GM19372 (cell line): ENCODE measurements around the gene CYTH2.
"Not testable (repeated sequence)": the region's sequence is repeated elsewhere in the genome, so short reads cannot be mapped to it uniquely, and the experiment has no call there.

Source experiments
- ATAC-seq: cut with Tn5 transposase; IDR thresholded peaks from one replicate; pipeline ENCODE4 v1.9.1; 2021; ENCODE audit warnings: mild to moderate bottlenecking, low read depth, moderate library complexity; ENCODE audit not compliant: unreplicated experiment

The CYTH2 gene

GRCh38 chr19:48476176-48476575 lies 7.0 kb downstream of the CYTH2 start:
- no peak for ATAC-seq

GRCh38 chr19:48477067-48477685 lies 8.0 kb downstream of the CYTH2 start:
- no peak for ATAC-seq

GRCh38 chr19:48477698-48478338 lies 8.6 kb downstream of the CYTH2 start:
- ATAC-seq = no peak

- no peak for ATAC-seq
Observed at GRCh38 chr19:48478339-48479256, 9.4 kb downstream of the CYTH2 start.

- ATAC-seq = no peak
Observed at GRCh38 chr19:48479686-48480085, 10.5 kb downstream of the CYTH2 start.

GRCh38 chr19:48480183-48480557 lies 11.0 kb downstream of the CYTH2 start:
- ATAC-seq = no peak

GRCh38 chr19:48480558-48481500 lies 11.7 kb downstream of the CYTH2 start:
- ATAC-seq = no peak

GRCh38 chr19:48481846-48482639 lies 12.9 kb downstream of the CYTH2 start:
- no peak for ATAC-seq

GRCh38 chr19:48483301-48483700 lies 14.1 kb downstream of the CYTH2 start:
- no peak for ATAC-seq

GRCh38 chr19:48484247-48484893 lies 15.2 kb downstream of the CYTH2 start:
- ATAC-seq = no peak

- ATAC-seq = no peak
Observed at GRCh38 chr19:48484931-48485612, 15.9 kb downstream of the CYTH2 start.

GRCh38 chr19:48486706-48487105 lies 17.5 kb downstream of the CYTH2 start:
- not testable (repeated sequence) for ATAC-seq

GRCh38 chr19:48487544-48487943 lies 18.4 kb downstream of the CYTH2 start:
- no peak for ATAC-seq

GRCh38 chr19:48487948-48488347 lies 18.8 kb downstream of the CYTH2 start:
- no peak for ATAC-seq

- not testable (repeated sequence) for ATAC-seq
Observed at GRCh38 chr19:48488478-48488877, 19.3 kb downstream of the CYTH2 start.

GRCh38 chr19:48489608-48490216 lies 20.5 kb downstream of the CYTH2 start:
- ATAC-seq = no peak

GRCh38 chr19:48490981-48491792 lies 22.0 kb downstream of the CYTH2 start:
- ATAC-seq = no peak
